ENCODE data around the gene ANTKMT.
"Not testable (repeated sequence)": the region's sequence is repeated elsewhere in the genome, so short reads cannot be mapped to it uniquely, and the experiment has no call there.

ANTKMT gene

GRCh38 chr16:743794-744500 is 23.0 kb downstream of the ANTKMT start:
- no peak for DNase-seq (ENCODE audit: low read depth)

- DNase-seq (ENCODE audit: low read depth) = no peak
These were observed 24.8 kb downstream of the ANTKMT start for GRCh38 chr16:745739-746138.

- no peak for DNase-seq (ENCODE audit: low read depth)
These were observed 25.7 kb downstream of the ANTKMT start for GRCh38 chr16:746637-747036.

GRCh38 chr16:747978-748746 is 27.2 kb downstream of the ANTKMT start:
- DNase-seq (ENCODE audit: low read depth) = no peak

GRCh38 chr16:749010-749409 is 28.1 kb downstream of the ANTKMT start:
- no peak for DNase-seq (ENCODE audit: low read depth)

- no peak for DNase-seq (ENCODE audit: low read depth)
These were observed 29.5 kb downstream of the ANTKMT start for GRCh38 chr16:750485-750884.

- no peak for DNase-seq (ENCODE audit: low read depth)
These were observed 30.4 kb downstream of the ANTKMT start for GRCh38 chr16:751152-752006.

- DNase-seq (ENCODE audit: low read depth) = no peak
These were observed 31.0 kb downstream of the ANTKMT start for GRCh38 chr16:752007-752312.

GRCh38 chr16:754121-754607 is 33.2 kb downstream of the ANTKMT start:
- DNase-seq (ENCODE audit: low read depth) = not testable (repeated sequence)

- DNase-seq (ENCODE audit: low read depth) = no peak
These were observed 33.7 kb downstream of the ANTKMT start for GRCh38 chr16:754656-755055.

GRCh38 chr16:756428-756827 is 35.5 kb downstream of the ANTKMT start:
- DNase-seq (ENCODE audit: low read depth) = no peak

- DNase-seq (ENCODE audit: low read depth) = no peak
These were observed 38.4 kb downstream of the ANTKMT start for GRCh38 chr16:759110-759910.

GRCh38 chr16:760065-760464 is 39.1 kb downstream of the ANTKMT start:
- no peak for DNase-seq (ENCODE audit: low read depth)

GRCh38 chr16:760545-761343 is 39.8 kb downstream of the ANTKMT start, which contains the start of gene MSLN:
Gene MSLN (plus strand): TSS chr16:760734. CDS start chr16:762681, 1,947 bp downstream.
- no peak for DNase-seq (ENCODE audit: low read depth)

- no peak for DNase-seq (ENCODE audit: low read depth)
These were observed 40.9 kb downstream of the ANTKMT start for GRCh38 chr16:761625-762513.

GRCh38 chr16:762595-763268 is 41.8 kb downstream of the ANTKMT start:
- no peak for DNase-seq (ENCODE audit: low read depth)

- no peak for DNase-seq (ENCODE audit: low read depth)
These were observed 42.6 kb downstream of the ANTKMT start for GRCh38 chr16:763369-764183.

GRCh38 chr16:764184-764750 is 43.3 kb downstream of the ANTKMT start:
- DNase-seq (ENCODE audit: low read depth) = no peak
